ENCODE results near the gene RAB6B. TPM values are rescaled to one million over a fixed set of nuclear protein-coding genes. Genes with fewer than 3 reads are reported as not detected.

Gene RAB6B
- total and polyA plus RNA-seq, 2 of the 8 experiments (the other 6 are each of a cell fraction or from before 2014, with no cell fraction given) = 7.9 to 15.6 TPM

GRCh38 chr3:133934073-133934970 is 38.6 kb upstream of the RAB6B start:
- Histone ChIP-seq H3K36me3 (ENCODE audit: control insufficient read depth in 2 of 4, insufficient read depth in 4 of 4, low read length in 3 of 4) (no peaks in the 10 kb centered on the region), H2BK20ac (ENCODE audit: low read length) (no peak overlapping the region), H2BK5ac (ENCODE audit: low read depth, low read length) (no peak overlapping the region), H3K27me3 (replicated peaks in 1 of 4; ENCODE audit: control insufficient read depth in 3 of 4, extremely low read depth in 1 of 4, insufficient read depth in 3 of 4, low read length in 3 of 4) (no peaks in the 10 kb centered on the region), H3K79me2 (ENCODE audit: control insufficient read depth in 1 of 2, insufficient read depth in 2 of 2, low read length in 2 of 2) (no peaks in the 10 kb centered on the region), H4K8ac (ENCODE audit: extremely low read depth, insufficient read depth, low read length) (no peak overlapping the region), H2BK15ac (ENCODE audit: low read length) (no peak overlapping the region), H3K27ac (ENCODE audit: low read depth, low read length) (no peak overlapping the region), H3K4me1 (replicated peaks in 1 of 4; ENCODE audit: control insufficient read depth in 3 of 4, insufficient read depth in 4 of 4, low read length in 3 of 4) (no peaks in the 10 kb centered on the region), H3K4ac (replicated peaks; ENCODE audit: insufficient read length, low read depth, low read length) (no peak overlapping the region), H3K23ac (ENCODE audit: insufficient read length) (no peak overlapping the region), H2AFZ (ENCODE audit: low read length) (no peak overlapping the region), H3K56ac (replicated peaks; ENCODE audit: insufficient read length, low read depth, low read length) (no peak overlapping the region), H3K14ac (ENCODE audit: insufficient read length) (no peak overlapping the region), H4K91ac (replicated peaks; ENCODE audit: insufficient read length, low read length) (no peak overlapping the region), H2AK5ac (ENCODE audit: low read depth, low read length) (no peak overlapping the region), H4K5ac (ENCODE audit: insufficient read length, low read depth, low read length) (no peak overlapping the region), H2BK120ac (replicated peaks; ENCODE audit: low read depth, low read length) (no peak overlapping the region), H3K4me2 (ENCODE audit: insufficient read depth in 1 of 2, low read depth in 2 of 2, low read length in 2 of 2) (no peak overlapping the region), H3K79me1 (ENCODE audit: low read depth, low read length) (no peaks in the 10 kb centered on the region), H4K20me1 (replicated peaks in 1 of 2; ENCODE audit: control insufficient read depth in 1 of 2, insufficient read depth in 2 of 2, low read length in 2 of 2) (no peaks in the 10 kb centered on the region), H3K4me3 (ENCODE audit: extremely low read depth in 1 of 4, insufficient read depth in 2 of 4, low read depth in 3 of 4, low read length in 4 of 4) (no peak overlapping the region), H3K9me3 (ENCODE audit: insufficient read depth in 2 of 2, low read depth in 1 of 2, low read length in 1 of 2) (no peaks in the 10 kb centered on the region), H3K18ac (ENCODE audit: extremely low read depth, low read length) (no peak overlapping the region), H3K9ac (replicated peaks in 1 of 4; ENCODE audit: extremely low read depth in 1 of 4, low read depth in 3 of 4, low read length in 3 of 4) (no peak overlapping the region), H3K23me2 (ENCODE audit: low read depth, low read length) (no peaks in the 10 kb centered on the region), H2BK12ac (ENCODE audit: low read depth, low read length) (no peak overlapping the region)
- FAIRE-seq (no peak), DNase-seq (ENCODE audit: low read depth in 1 of 2, low spot score in 2 of 2) (peak in 1 of 2 experiments; percentile 22)
- POLR2A ChIA-PET (ENCODE audit: partially characterized antibody) = no interaction called here
- WGBS, 2 experiments (ENCODE audit: extremely low coverage in 1 of 2, insufficient coverage in 1 of 2, insufficient read length in 1 of 2, insufficient replicate concordance in 2 of 2, low coverage in 1 of 2, low lambda C conversion rate in 2 of 2, missing lambda C conversion rate in 1 of 2) = 96% methylated on average over 10 of the region's 10 CpGs; no CpG with 5 or more reads in 1 of the 2 experiments
- CTCF ChIA-PET (ENCODE audit: partially characterized antibody) = interaction anchor here (1.8 to 4.8 kb wide), 2 partner anchors 58 to 278 kb away, joined by 4 to 34 read pairs; no protein-coding TSS in a partner anchor
- TF ChIP-seq CBX8 (IDR thresholded peaks at IDR 0.05; ENCODE audit: borderline replicate concordance, low read depth, low read length) (no peak), RBBP5 (IDR thresholded peaks at IDR 0.05; ENCODE audit: borderline replicate concordance, low read depth, low read length) (no peak), JUN (IDR thresholded peaks at IDR 0.05; ENCODE audit: low read depth, low read length) (no peak), MAX (IDR thresholded peaks at IDR 0.05) (no peak), SIN3A (conservative IDR thresholded peaks at IDR 0.05 in 1 of 2, IDR thresholded peaks at IDR 0.05 in 1 of 2; ENCODE audit: low read depth in 1 of 2, low read length in 2 of 2) (no peak), SIRT6 (IDR thresholded peaks at IDR 0.05; ENCODE audit: low read length) (no peak), CBX5 (IDR thresholded peaks at IDR 0.05; ENCODE audit: low read depth, low read length) (no peak), BCL11A (IDR thresholded peaks at IDR 0.05; ENCODE audit: low read depth in 2 of 2, low read length in 2 of 2) (no peak), BRCA1 (IDR thresholded peaks at IDR 0.05; ENCODE audit: low read depth, low read length) (no peak), TAF1 (IDR thresholded peaks at IDR 0.05; ENCODE audit: low read depth, low read length) (no peak), HDAC2 (IDR thresholded peaks at IDR 0.05; ENCODE audit: borderline replicate concordance in 1 of 2, low read depth in 2 of 2, low read length in 2 of 2) (no peak), SAP30 (IDR thresholded peaks at IDR 0.05; ENCODE audit: insufficient read depth, insufficient replicate concordance, low read length) (no peak)

Measured in H1 (cell line).